Measurements from ENCODE around the gene SH3RF2. TPM values are rescaled to one million over a fixed set of nuclear protein-coding genes. Genes with fewer than 3 reads are reported as not detected.
"Not testable (repeated sequence)": the region's sequence is repeated elsewhere in the genome, so short reads cannot be mapped to it uniquely, and the experiment has no call there.

SH3RF2 gene
- total RNA-seq, 1 donor from 2014 or later: 1.6 TPM

- no peak for DNase-seq (ENCODE audit: low spot score)
Measured at GRCh38 chr5:146073239-146073900, 137.0 kb downstream of the SH3RF2 start.

- DNase-seq (ENCODE audit: low spot score): no peak
Measured at GRCh38 chr5:146076028-146076427, 139.7 kb downstream of the SH3RF2 start.

DNA sequence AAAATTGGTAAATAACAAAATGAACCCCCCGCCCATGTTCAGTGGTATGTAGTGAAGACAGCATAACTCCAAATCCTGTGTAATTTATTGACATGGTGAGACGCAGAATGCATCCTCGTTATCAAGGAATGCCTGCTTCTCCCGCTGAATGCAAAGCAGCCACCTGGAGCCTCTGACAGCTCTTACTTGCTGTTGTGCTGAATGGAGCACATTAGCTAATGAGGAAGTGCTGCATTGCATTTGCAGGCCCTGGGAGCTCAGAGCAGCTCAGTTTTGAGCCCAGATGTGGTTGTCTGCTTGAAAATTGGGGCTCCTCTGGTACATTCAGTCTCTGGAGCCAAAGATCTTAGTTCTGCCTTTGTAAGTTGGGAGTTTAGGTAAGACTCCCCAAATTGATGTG, 140.1 kb downstream of the SH3RF2 start:
- DNase-seq (ENCODE audit: low spot score): no peak

DNA sequence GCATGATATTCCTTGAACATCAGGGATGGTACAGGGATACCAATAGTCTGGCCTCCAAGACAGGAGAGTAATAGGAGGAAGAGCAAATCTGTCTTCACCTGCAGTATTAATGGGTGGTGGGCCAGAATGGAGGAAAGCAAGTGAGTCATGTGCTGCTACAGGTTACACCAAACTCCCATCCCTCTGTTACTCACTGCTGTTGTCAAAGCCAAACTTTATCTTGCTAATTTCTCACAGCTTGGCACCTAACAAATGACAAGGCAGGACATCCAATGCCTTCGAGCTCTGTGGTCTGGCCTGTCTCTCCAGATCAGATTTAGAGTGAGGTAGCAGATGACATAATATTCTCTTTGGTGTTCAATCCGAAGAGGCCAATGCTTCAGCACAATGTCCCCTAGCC, 142.2 kb downstream of the SH3RF2 start:
- DNase-seq (ENCODE audit: low spot score): no peak

DNA sequence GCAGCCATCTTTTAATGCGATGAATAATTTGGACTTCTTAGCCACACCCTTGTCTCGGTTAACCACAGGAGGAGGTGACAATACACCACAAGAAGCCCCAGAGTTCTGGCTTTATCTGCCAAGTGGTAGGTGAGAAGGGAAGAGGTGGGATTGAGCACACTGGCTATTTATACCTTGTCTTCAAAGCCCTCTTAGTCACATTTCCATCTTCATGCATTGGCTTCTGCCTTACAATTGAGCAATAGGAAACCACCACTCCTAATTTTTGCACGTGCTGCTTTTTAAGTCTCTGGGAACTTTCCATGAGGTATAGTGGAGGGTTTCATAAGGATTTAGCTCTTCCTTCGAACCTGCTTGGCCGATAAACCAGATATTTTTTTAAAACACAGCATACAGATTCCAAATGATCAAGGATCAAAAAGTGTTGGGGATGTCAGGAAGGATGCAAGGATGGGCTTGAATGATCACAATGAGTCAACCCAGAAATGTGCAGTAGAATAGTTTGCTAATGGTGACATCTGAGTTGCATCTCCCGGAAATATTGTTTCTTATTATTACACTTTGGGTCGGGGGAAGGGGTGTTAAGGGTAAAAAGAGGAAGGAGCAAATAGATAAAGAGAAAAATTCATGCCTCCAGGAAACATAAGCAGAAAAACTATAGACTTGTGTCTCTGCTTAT, 143.5 kb downstream of the SH3RF2 start:
- DNase-seq (ENCODE audit: low spot score): no peak

DNA sequence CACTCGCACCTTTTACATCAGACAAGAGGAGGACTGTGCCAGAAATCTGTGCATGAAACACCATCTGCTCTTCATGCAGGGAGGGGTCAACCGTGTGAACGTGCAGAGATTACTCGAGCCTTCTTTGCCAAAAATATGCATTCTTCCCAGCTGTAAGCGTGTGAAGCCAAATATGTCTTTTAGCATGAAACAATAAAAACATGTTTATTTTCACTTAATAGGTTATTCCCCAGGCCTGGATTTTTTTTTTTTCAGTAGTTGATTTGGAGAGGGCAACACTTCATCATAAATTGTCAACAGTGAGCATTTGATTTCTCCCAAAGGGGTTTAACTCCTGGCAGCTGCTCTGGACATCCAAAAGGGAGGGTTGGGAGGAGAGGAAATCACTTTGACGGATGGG, 145.2 kb downstream of the SH3RF2 start:
- DNase-seq (ENCODE audit: low spot score): no peak

DNA sequence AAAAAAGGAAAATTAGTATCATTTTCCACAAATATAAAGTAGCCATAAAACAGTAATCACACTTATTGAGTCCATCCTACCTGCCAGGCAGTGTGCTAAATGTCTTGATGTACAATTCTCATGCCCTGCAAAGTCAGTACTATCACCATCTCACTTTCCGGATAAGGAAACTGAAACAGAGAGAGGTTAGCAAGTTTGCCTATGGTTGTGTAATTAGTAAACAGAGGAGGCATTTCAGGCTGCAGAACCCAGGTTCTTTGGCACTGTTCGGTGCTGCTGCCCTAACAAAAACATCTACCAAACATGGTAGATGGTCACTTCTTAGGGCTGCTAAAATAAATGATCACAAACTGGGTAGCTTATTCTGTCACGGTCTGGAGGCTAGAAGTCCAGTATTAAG, 146.4 kb downstream of the SH3RF2 start:
- DNase-seq (ENCODE audit: low spot score): no peak

GRCh38 chr5:146084376-146084775, 148.0 kb downstream of the SH3RF2 start:
- no peak for DNase-seq (ENCODE audit: low spot score)

- no peak for DNase-seq (ENCODE audit: low spot score)
Measured at GRCh38 chr5:146088098-146088497, 151.7 kb downstream of the SH3RF2 start.

- DNase-seq (ENCODE audit: low spot score): no peak
Measured at GRCh38 chr5:146089287-146089686, 152.9 kb downstream of the SH3RF2 start.

- DNase-seq (ENCODE audit: low spot score): no peak
Measured at GRCh38 chr5:146091881-146092280, 155.5 kb downstream of the SH3RF2 start.

GRCh38 chr5:146098047-146098446, 161.7 kb downstream of the SH3RF2 start:
- no peak for DNase-seq (ENCODE audit: low spot score)

DNA sequence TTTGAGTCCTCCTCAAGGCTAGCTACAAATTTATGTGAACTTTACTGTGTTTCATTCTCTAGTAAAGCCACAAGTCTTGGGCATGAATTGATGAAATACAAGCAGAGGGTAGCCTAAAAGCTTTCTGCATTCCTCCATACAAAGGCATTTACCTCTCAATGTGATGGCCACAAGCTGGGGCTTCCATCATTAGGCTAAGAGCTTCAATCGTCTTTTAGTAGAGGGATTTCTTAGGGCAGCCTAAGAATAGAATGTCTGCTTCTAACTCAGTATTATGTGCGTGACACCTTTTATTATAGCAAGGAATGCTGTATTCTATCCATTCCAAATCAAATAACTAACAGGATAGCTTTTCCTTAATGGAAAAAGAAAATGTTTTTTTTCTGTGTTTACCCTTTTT, 165.3 kb downstream of the SH3RF2 start:
- no peak for DNase-seq (ENCODE audit: low spot score)

DNA sequence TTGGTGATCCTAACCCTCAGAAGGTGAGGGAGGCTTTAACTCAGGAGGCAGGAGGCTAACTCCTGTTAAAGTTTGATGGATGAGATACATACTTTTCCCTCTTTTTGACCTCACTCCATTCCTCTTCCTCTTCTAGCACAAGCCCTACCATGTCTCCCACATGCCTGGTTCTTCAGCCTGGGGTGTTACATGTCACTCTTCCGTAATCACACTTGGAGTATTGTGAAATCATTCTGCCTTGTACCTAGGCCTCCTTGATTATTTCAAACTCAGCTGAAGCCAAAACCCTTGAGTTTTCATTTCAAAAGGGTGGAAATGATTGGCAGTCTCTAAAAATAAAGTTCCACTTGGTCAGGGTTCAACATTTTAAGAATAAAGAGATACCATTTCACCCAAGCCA, 167.2 kb downstream of the SH3RF2 start:
- DNase-seq (ENCODE audit: low spot score): no peak

- no peak for DNase-seq (ENCODE audit: low spot score)
Measured at GRCh38 chr5:146105477-146105876, 169.1 kb downstream of the SH3RF2 start, which contains the start of gene PLAC8L1. TSS of gene PLAC8L1 (minus strand) at chr5:146105577. CDS start at chr5:146104311, 1,266 bp downstream.

DNA sequence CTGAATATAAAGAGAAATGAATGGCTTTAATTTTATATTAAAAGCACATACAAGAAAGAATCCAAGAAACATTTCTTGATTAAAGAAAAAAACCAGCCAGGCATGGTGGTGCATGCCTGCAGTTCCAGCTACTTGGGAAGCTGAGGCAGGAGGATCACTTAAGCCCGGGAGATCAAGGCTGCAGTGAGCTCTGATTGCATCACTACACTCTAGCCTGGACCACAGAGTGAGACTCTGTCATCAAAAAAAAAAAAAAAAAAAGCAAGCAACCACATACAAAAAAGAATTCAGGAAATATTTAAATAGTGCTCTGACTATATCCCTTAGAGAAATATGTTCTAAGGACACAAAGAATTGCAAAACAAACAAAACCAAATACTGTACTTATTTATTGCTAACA, 171.5 kb downstream of the SH3RF2 start:
- DNase-seq (ENCODE audit: low spot score): no peak

DNA sequence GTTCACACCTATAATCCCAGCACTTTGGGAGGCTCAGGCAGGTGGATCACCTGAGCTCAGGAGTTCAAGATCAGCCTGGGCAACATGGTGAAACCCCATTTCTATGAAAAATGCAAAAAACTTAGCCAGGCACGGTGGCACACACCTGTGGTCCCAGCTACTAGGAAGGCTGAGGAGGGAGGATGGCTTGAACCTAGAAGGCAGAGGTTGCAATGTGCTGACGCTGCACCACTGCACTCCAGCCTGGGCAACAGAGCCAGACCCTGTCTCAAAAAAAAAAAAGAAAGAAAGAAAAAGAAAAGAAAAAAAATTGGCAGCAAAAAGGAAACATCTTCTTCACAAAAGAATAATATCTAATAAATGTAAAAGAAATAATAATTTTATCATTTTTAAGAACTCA, 172.5 kb downstream of the SH3RF2 start:
- DNase-seq (ENCODE audit: low spot score): not testable (repeated sequence)

DNA sequence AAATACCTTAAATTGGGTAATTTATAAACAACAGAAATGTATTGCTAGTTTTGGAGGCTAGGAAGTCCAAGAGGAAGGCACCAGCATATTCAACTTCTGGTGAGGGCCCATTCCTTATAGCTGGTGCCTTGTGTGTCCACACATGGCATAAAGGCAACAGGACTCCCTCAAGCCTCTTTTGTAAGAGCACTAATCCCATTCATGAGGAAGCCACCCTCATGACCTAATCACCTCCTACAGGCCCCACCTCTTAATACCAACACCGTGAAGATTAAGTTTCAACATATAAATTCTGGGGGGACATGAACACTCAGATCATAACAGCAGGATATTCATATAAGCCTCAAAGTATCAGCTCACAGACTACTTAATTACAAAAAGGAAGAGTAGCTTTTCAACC, 173.0 kb downstream of the SH3RF2 start:
- no peak for DNase-seq (ENCODE audit: low spot score)

GRCh38 chr5:146111409-146111808, 175.0 kb downstream of the SH3RF2 start:
- DNase-seq (ENCODE audit: low spot score): no peak

DNA sequence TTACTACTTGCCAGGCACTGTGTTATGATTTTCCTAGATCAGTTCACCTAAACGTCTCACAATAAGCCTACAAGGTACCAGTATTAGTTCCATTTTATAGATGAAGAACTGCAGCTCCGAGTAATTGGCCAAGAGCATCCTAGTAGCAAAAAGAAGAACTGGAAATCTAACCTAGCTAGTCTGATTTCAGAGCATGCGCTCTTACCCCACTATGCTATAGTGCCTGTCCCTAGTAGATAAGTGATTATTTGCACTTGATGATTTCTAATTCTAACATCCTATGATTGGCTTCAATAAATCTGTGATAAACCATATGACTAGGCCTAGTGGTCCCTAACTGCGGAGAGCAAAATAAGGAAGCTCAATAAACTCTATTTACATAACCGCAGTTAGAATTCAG, 176.1 kb downstream of the SH3RF2 start:
- no peak for DNase-seq (ENCODE audit: low spot score)
